ENCODE data around the gene RANBP10.

RANBP10 gene

GRCh38 chr16:67796099-67796718, 10.2 kb downstream of the RANBP10 start:
- no peak for TF ChIP-seq EZH2phosphoT487 (IDR thresholded peaks at IDR 0.05; ENCODE audit: borderline replicate concordance)
- TF ChIP-seq CTCF (conservative IDR thresholded peaks at IDR 0.05; ENCODE audit: low read length) = no peak
- Histone ChIP-seq H3K9me2 (replicated peaks; ENCODE audit: low read depth, low read length) (no peaks in the 10 kb centered on the region), H3K9me3 (ENCODE audit: insufficient read depth, low read depth, low read length) (no peaks in the 10 kb centered on the region), H3F3A (ENCODE audit: low read depth) (no peaks in the 10 kb centered on the region), H3K79me2 (ENCODE audit: insufficient read depth, low read length) (peaks cover 73% of the 10 kb centered on the region; the same call in 1 of the 2 replicates), H3K4me1 (ENCODE audit: insufficient read depth, low read length, poor library complexity, severe bottlenecking) (peaks cover 15% of the 10 kb centered on the region), H2AFZ (ENCODE audit: low read length) (no peak overlapping the region), H3K4me3 (ENCODE audit: low read length, poor library complexity, severe bottlenecking) (no peak overlapping the region), H3K27me3 (ENCODE audit: insufficient read depth, low read length, poor library complexity, severe bottlenecking) (no peaks in the 10 kb centered on the region), H3K9ac (ENCODE audit: low read depth, low read length, poor library complexity, severe bottlenecking) (no peak overlapping the region), H3K4me2 (ENCODE audit: low read depth, low read length, poor library complexity, severe bottlenecking) (no peak overlapping the region), H4K20me1 (ENCODE audit: insufficient read depth, low read length, poor library complexity, severe bottlenecking) (peaks cover 13% of the 10 kb centered on the region), H3K36me3 (ENCODE audit: insufficient read depth, low read length) (peaks cover 7% of the 10 kb centered on the region; the same call in 1 of the 2 replicates)

GRCh38 chr16:67790071-67790470, 16.3 kb downstream of the RANBP10 start:
- no peaks in the 10 kb centered on the region for H3K9me3 ChIP-seq (ENCODE audit: insufficient read depth, low read depth, low read length)
- no peaks in the 10 kb centered on the region for H3K9me2 ChIP-seq (replicated peaks; ENCODE audit: low read depth, low read length)
- peaks cover 6% of the 10 kb centered on the region for H4K20me1 ChIP-seq (ENCODE audit: insufficient read depth, low read length, poor library complexity, severe bottlenecking)
- H3F3A ChIP-seq (ENCODE audit: low read depth) = no peaks in the 10 kb centered on the region
- H3K36me3 ChIP-seq (ENCODE audit: insufficient read depth, low read length) = no peaks in the 10 kb centered on the region
- no peak overlapping the region for H3K9ac ChIP-seq (ENCODE audit: low read depth, low read length, poor library complexity, severe bottlenecking)
- no peak overlapping the region for H3K4me2 ChIP-seq (ENCODE audit: low read depth, low read length, poor library complexity, severe bottlenecking)
- no peak overlapping the region for H3K4me3 ChIP-seq (ENCODE audit: low read length, poor library complexity, severe bottlenecking)
- no peaks in the 10 kb centered on the region for H3K27me3 ChIP-seq (ENCODE audit: insufficient read depth, low read length, poor library complexity, severe bottlenecking)
- peaks cover 52% of the 10 kb centered on the region; the same call in 1 of the 2 replicates for H3K79me2 ChIP-seq (ENCODE audit: insufficient read depth, low read length)
- H2AFZ ChIP-seq (ENCODE audit: low read length) = no peak overlapping the region
- H3K4me1 ChIP-seq (ENCODE audit: insufficient read depth, low read length, poor library complexity, severe bottlenecking) = no peaks in the 10 kb centered on the region
- TF ChIP-seq CTCF (conservative IDR thresholded peaks at IDR 0.05; ENCODE audit: low read length) (no peak), EZH2phosphoT487 (IDR thresholded peaks at IDR 0.05; ENCODE audit: borderline replicate concordance) (no peak)

GRCh38 chr16:67786491-67786890, 19.9 kb downstream of the RANBP10 start:
- H3K4me2 ChIP-seq (ENCODE audit: low read depth, low read length, poor library complexity, severe bottlenecking) = no peak overlapping the region
- H3K9ac ChIP-seq (ENCODE audit: low read depth, low read length, poor library complexity, severe bottlenecking) = no peak overlapping the region
- H3F3A ChIP-seq (ENCODE audit: low read depth) = peaks cover 3% of the 10 kb centered on the region; the same call in 1 of the 2 replicates
- H3K4me1 ChIP-seq (ENCODE audit: insufficient read depth, low read length, poor library complexity, severe bottlenecking) = peaks cover 17% of the 10 kb centered on the region
- no peaks in the 10 kb centered on the region for H3K27me3 ChIP-seq (ENCODE audit: insufficient read depth, low read length, poor library complexity, severe bottlenecking)
- H3K79me2 ChIP-seq (ENCODE audit: insufficient read depth, low read length) = peaks cover 47% of the 10 kb centered on the region; the same call in 1 of the 2 replicates
- TF ChIP-seq CTCF (conservative IDR thresholded peaks at IDR 0.05; ENCODE audit: low read length) = no peak
- no peak for TF ChIP-seq EZH2phosphoT487 (IDR thresholded peaks at IDR 0.05; ENCODE audit: borderline replicate concordance)
- H2AFZ ChIP-seq (ENCODE audit: low read length) = no peak overlapping the region
- H4K20me1 ChIP-seq (ENCODE audit: insufficient read depth, low read length, poor library complexity, severe bottlenecking) = peaks cover 9% of the 10 kb centered on the region
- H3K4me3 ChIP-seq (ENCODE audit: low read length, poor library complexity, severe bottlenecking) = no peak overlapping the region
- H3K9me2 ChIP-seq (replicated peaks; ENCODE audit: low read depth, low read length) = no peaks in the 10 kb centered on the region
- no peaks in the 10 kb centered on the region for H3K36me3 ChIP-seq (ENCODE audit: insufficient read depth, low read length)
- H3K9me3 ChIP-seq (ENCODE audit: insufficient read depth, low read depth, low read length) = no peaks in the 10 kb centered on the region

Measured in Loucy (cell line).